ENCODE measurements around the gene ARL14EP. TPM values are rescaled to one million over a fixed set of nuclear protein-coding genes. Genes with fewer than 3 reads are reported as not detected.

The ARL14EP gene
- total and polyA plus RNA-seq, 9 donors: 26.5 to 40.3 (median 34.5) TPM

DNA sequence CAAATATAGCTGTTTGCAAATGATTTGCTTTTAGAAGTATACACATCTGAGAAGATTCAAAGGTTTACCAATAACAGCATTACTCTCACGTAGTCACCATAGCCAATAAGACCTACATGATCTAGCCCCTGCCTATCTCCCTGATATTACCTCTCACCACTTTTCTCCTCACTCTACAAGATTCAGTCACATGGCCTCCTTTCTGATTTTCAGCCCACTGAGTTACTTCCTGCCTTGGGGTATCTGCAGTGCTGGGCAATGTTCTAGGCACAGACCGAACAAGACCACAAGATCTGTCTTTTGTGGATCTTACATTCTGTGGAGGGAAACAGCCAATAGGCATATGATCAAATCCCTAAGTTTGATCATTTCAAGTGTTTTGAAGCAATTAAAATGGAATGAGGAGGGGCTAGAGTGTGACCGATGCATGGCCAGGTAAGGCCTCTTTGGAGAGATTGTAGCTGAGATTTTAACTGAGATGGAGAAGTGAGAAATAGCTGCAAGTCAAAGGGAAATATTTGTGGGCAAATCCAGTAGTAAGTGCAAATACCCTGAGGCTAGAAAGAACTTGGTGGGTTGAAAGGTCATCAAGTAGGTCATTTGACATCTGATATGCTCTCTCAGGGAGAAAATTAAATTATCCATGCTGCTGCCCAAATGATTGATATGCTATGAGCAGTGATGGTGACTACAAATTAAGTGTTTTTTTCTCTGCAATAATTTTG, 43.1 kb downstream of the ARL14EP start:
- Histone ChIP-seq H3K36me3 (ENCODE audit: control insufficient read depth, insufficient read depth, low read length) (no peaks in the 10 kb centered on the region), H3K4me3 (ENCODE audit: low read length) (no peak overlapping the region), H3K27me3 (ENCODE audit: control insufficient read depth, insufficient read depth, low read length) (no peaks in the 10 kb centered on the region), H3K4me1 (ENCODE audit: control insufficient read depth, insufficient read depth, low read length) (no peaks in the 10 kb centered on the region), H3K9me3 (replicated peaks; ENCODE audit: control insufficient read depth, low read depth, low read length) (no peaks in the 10 kb centered on the region), H3K27ac (ENCODE audit: low read length) (no peak overlapping the region)
- WGBS (ENCODE audit: insufficient coverage): 100% methylated on average over 2 of the region's 3 CpGs
- DNase-seq: no peak

DNA sequence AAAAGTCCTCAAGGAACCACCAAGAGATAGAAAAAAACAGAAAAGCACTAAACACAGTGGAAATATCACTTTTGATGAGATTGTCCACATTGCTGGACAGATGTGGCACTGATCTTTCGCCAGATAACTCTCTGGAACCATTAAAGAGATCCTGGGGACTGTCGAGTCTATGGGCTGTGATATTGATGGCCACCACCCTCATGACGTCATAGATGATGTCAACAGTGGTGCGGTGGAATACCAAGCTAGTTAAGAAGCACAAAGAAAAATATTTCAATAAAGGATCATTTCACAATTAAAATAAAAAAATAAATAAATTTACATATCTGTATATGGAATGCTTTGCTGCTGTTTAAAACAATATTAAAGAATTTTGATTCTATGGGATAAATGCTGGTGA, 45.5 kb downstream of the ARL14EP start:
- H3K4me1 ChIP-seq (ENCODE audit: control insufficient read depth, insufficient read depth, low read length): no peaks in the 10 kb centered on the region
- no peak overlapping the region for H3K4me3 ChIP-seq (ENCODE audit: low read length)
- 94% methylated on average over 2 of the region's 4 CpGs for WGBS (ENCODE audit: insufficient coverage)
- DNase-seq: no peak
- no peaks in the 10 kb centered on the region for H3K9me3 ChIP-seq (replicated peaks; ENCODE audit: control insufficient read depth, low read depth, low read length)
- no peaks in the 10 kb centered on the region for H3K27me3 ChIP-seq (ENCODE audit: control insufficient read depth, insufficient read depth, low read length)
- no peak overlapping the region for H3K27ac ChIP-seq (ENCODE audit: low read length)
- H3K36me3 ChIP-seq (ENCODE audit: control insufficient read depth, insufficient read depth, low read length): no peaks in the 10 kb centered on the region

DNA sequence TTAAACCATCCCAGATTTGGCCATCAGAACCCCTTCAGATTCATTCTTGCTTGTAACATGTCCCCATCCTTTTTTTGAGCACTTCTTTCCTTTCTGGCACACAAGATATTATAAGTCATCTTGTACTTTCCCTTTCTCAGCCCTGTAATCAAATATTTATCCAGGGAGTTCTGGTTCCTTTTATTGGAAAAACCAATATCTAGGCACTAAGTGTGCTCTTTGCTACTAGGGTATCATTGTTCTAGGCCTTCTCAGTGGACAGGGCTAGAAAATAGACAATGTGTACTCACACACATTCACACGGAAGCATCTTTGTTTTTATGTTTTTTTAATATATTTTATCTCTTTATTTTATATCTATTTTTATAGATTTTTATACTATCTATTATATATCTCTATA, 47.3 kb downstream of the ARL14EP start:
- no peaks in the 10 kb centered on the region for H3K4me1 ChIP-seq (ENCODE audit: control insufficient read depth, insufficient read depth, low read length)
- H3K27me3 ChIP-seq (ENCODE audit: control insufficient read depth, insufficient read depth, low read length): no peaks in the 10 kb centered on the region
- no peak for DNase-seq
- no peak overlapping the region for H3K27ac ChIP-seq (ENCODE audit: low read length)
- H3K4me3 ChIP-seq (ENCODE audit: low read length): no peak overlapping the region
- H3K9me3 ChIP-seq (replicated peaks; ENCODE audit: control insufficient read depth, low read depth, low read length): no peaks in the 10 kb centered on the region
- no CpG with 5 or more reads among the region's 1 CpG for WGBS (ENCODE audit: insufficient coverage)
- H3K36me3 ChIP-seq (ENCODE audit: control insufficient read depth, insufficient read depth, low read length): no peaks in the 10 kb centered on the region

DNA sequence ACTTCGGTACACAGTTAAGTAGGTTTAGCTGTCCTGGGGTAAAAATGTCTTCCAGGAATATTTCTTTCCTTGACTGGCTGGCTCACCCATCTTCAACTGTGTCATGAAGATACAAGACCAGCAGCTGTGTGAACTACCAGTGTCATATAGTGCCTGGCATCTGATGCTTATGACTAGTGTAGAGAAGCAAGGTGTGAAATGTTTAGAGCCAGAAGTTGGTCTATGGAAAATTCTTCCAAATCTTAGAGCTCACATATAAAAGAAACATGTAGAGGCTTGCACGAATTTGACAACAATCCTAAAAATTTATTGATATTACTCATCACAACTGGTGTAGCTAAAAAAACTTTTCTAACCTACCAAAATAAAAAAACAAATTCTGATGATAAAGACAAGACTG, 54.4 kb downstream of the ARL14EP start:
- WGBS (ENCODE audit: insufficient coverage): no CpG with 5 or more reads among the region's 2 CpGs
- no peaks in the 10 kb centered on the region for H3K36me3 ChIP-seq (ENCODE audit: control insufficient read depth, insufficient read depth, low read length)
- no peak overlapping the region for H3K4me3 ChIP-seq (ENCODE audit: low read length)
- DNase-seq: no peak
- no peaks in the 10 kb centered on the region for H3K27me3 ChIP-seq (ENCODE audit: control insufficient read depth, insufficient read depth, low read length)
- H3K27ac ChIP-seq (ENCODE audit: low read length): no peak overlapping the region
- no peaks in the 10 kb centered on the region for H3K9me3 ChIP-seq (replicated peaks; ENCODE audit: control insufficient read depth, low read depth, low read length)
- no peaks in the 10 kb centered on the region for H3K4me1 ChIP-seq (ENCODE audit: control insufficient read depth, insufficient read depth, low read length)

DNA sequence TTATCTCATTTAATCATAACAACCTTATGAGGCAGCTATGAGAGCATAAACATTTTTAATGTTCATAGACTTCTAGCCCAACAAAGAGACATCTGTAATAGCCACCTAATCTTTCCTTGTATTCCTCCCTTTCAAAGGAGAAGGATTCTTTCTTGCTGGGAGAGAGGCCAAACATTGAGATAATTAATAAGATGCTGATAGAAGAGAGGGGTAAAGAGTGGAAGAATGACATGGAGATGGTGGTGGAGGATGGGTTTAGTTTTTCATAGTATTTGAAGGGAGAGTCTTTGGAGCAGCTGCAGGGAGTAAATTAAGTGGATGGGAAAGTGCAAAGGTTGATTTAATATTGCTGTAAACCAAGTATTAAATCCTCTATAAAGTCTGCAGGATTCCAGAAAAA, 57.9 kb downstream of the ARL14EP start:
- H3K27ac ChIP-seq (ENCODE audit: low read length): no peak overlapping the region
- no peaks in the 10 kb centered on the region for H3K9me3 ChIP-seq (replicated peaks; ENCODE audit: control insufficient read depth, low read depth, low read length)
- no peaks in the 10 kb centered on the region for H3K36me3 ChIP-seq (ENCODE audit: control insufficient read depth, insufficient read depth, low read length)
- no peaks in the 10 kb centered on the region for H3K27me3 ChIP-seq (ENCODE audit: control insufficient read depth, insufficient read depth, low read length)
- H3K4me1 ChIP-seq (ENCODE audit: control insufficient read depth, insufficient read depth, low read length): no peaks in the 10 kb centered on the region
- no peak overlapping the region for H3K4me3 ChIP-seq (ENCODE audit: low read length)
- no peak for DNase-seq

DNA sequence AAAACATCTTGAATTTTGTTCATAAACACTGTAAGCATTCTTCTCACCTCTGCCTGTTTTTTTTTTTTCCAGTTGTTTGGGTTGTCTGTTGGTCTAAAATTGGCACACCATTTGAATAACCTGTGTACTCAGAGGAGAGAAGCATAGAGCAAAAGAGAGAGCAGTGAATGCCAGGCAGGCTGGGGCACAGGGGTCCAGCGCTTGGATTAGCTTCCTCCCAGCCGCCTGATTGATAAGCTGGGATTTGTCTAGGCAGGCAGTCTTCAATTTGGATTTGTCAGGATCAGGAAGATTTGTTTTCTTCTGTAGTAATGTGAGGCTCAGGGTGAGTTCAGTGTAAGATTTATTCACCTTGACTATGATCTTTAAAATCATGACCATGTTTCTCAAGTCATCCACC, 59.0 kb downstream of the ARL14EP start:
- WGBS (ENCODE audit: insufficient coverage): no CpG with 5 or more reads among the region's 2 CpGs
- DNase-seq: no peak
- Histone ChIP-seq H3K4me1 (ENCODE audit: control insufficient read depth, insufficient read depth, low read length) (no peaks in the 10 kb centered on the region), H3K27ac (ENCODE audit: low read length) (no peak overlapping the region), H3K36me3 (ENCODE audit: control insufficient read depth, insufficient read depth, low read length) (no peaks in the 10 kb centered on the region), H3K9me3 (replicated peaks; ENCODE audit: control insufficient read depth, low read depth, low read length) (no peaks in the 10 kb centered on the region), H3K4me3 (ENCODE audit: low read length) (no peak overlapping the region), H3K27me3 (ENCODE audit: control insufficient read depth, insufficient read depth, low read length) (no peaks in the 10 kb centered on the region)

Other genes starting within 250 kb of the ARL14EP start
- not detected for gene FSHB, start 92.1 kb upstream of the ARL14EP start, total RNA-seq
- not detected for gene FSHB, start 92.1 kb upstream of the ARL14EP start, polyA plus RNA-seq (ENCODE audit: insufficient read depth in 1 of 8, insufficient read length in 8 of 8, low replicate concordance in 1 of 8)